Stimulated activated CD4-positive, alpha-beta T cell treated with anti-CD3 and anti-CD28 coated beads, Interleukin-15, amount 100 ng/mL, for 24 hours (primary cell): Measurements from ENCODE around the gene P4HB.

Source experiments
- DNase-seq: peaks from one replicate; pipeline ENCODE4 v3.0.0-alpha.2; 2020

The P4HB gene

GRCh38 chr17:81824595-81824994 lies 35.7 kb downstream of the P4HB start:
- no peak for DNase-seq

DNA sequence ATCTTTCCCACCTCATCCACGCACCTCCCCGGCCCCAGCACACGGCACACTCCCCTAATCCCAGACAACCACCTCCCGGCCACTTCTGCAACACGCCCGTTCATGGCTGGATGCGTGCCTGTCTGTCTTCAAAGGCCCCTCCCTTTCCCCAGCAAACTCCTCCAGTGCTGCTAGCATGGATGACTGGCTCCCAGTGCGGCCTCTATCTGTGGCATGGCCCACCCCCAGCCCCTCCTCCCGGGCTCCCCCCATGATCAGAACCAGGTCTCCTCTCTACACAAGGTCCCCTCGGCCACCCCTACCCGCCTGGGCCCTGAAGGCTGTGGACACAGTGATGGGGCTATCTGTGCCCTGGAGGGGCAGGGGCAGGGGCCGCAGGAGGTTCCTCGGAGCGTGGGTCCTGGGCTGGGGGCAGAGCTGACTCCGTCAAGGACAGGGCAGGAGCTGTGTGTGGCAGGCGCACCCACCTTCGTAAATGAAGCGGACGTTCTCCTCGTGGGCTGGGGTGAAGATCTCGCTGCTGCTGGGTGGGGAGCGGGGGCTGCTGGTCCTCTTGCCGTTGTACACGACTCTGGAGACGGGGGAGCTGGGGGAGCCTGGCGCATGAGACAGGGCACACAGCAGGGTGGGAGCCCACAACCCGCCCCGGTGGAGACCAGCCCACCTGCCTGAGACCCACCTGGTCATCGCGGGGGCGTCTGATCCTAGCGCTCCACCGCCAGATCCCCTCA lies 36.4 kb downstream of the P4HB start:
- no peak for DNase-seq

GRCh38 chr17:81822996-81823819 lies 37.1 kb downstream of the P4HB start:
- no peak for DNase-seq

DNA sequence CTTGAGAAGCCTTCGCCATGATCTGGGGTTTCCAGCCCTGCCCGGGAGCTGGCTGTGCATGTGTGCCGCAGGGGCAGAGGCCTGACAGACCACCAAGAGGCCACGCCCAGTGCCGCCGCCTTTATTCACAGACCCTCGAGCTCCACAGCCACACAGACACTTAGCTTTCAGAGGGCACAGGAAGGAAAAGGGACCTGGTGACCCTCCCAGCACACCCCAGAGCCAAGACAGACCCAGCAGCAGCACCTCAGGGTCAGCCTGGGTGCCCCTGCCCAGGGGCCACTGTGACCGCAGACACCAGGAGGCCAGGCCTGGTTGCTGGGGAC lies 38.1 kb downstream of the P4HB start:
- no peak for DNase-seq

DNA sequence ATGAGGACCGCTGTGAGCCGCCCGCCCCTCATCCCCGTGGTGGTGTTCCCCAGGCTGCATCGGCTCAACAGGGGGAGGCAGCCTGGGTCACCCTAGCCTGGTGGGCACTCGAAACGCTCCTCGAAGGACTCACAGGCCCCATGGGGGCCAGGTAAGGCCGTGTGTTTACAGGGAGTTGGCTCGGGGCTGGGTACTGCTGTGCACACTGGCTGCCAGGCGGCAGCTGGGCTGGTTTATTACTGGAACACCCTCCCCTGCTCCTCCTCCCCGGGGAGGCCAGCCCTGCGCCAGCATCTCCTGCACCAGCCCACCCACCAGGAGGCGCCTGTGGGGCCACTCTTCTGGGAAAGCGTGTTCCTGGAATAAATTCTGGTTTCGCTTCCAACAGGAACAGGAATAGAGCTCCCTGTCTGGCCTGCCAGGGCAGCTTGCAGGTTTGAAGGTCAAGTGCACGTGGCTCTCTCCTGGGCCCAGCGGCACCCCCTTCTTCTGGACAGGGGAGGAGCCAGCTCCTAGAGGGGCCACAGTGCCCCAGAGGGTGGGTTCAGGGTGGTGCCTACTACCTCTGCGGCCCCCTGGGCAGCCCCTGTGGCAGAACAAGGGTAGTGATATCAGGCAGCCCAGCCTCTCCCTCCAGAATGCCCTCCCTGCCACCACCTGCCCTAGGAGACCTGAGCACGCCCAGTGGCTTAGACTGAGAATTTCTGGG lies 38.6 kb downstream of the P4HB start:
- peak; percentile 39 for DNase-seq

GRCh38 chr17:81821147-81821546 lies 39.2 kb downstream of the P4HB start:
- no peak for DNase-seq

DNA sequence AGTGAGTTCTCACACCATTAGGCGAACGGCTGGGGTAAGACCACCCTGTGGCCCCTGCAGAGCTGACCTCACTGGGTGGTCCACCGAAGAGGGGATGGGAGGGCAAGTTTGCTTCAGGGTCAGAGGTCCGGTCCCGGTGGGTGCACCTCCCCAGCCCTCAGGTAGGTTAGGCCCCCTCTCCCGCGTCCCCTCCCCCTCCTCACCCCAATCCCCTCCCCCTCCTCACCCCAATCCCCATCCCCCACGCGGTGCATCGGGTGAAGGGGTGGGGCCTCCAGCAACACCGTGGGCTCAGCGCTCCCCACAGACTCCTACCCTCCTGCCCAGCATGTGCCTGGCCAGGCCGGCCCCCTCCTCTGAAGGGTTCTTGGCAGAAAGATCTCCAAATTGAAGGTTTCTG lies 40.6 kb downstream of the P4HB start:
- no peak for DNase-seq

GRCh38 chr17:81817758-81818147 lies 42.6 kb downstream of the P4HB start:
- DNase-seq = no peak

GRCh38 chr17:81815646-81815986 lies 44.7 kb downstream of the P4HB start:
- DNase-seq = no peak

- no peak for DNase-seq
Observed at GRCh38 chr17:81814748-81815645, 45.3 kb downstream of the P4HB start.

DNA sequence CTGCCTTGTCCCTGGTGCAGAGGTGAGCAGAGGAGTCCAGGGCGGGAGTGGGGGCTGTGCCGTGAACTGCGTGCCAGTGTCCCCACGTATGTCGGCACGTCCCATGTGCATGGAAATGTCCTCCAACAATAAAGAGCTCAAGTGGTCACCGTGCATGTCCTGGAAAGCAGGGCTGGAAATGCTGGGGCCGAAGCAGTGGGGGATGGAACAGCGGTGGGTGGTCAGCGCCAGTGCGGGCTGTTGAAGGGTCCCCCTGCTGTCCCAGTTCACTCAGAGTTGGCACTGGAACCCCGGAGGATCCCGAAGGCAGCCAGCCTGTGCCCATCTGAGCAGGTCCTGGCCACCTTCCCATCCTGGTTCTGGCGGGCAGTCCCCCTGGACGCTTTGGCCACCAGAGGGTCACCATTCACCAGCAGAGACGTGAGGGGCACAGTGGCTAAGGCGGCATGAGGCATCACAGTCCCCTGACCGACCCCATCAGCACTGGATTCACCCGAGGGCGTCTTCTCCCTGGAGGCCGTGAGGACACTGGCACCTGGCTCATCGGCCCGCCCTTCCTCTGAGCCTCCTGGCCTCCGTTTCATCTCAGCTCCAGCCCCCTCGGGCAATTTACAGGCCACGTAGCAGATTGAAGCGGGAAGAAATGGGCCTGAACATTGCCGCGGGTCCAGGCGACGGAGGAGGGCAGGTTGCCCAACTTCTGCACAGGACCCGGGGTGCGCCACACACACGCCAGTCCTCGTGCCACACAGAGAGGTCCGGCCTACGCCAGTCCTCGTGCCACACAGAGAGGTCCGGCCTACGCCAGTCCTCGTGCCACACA lies 46.3 kb downstream of the P4HB start:
- no peak for DNase-seq

DNA sequence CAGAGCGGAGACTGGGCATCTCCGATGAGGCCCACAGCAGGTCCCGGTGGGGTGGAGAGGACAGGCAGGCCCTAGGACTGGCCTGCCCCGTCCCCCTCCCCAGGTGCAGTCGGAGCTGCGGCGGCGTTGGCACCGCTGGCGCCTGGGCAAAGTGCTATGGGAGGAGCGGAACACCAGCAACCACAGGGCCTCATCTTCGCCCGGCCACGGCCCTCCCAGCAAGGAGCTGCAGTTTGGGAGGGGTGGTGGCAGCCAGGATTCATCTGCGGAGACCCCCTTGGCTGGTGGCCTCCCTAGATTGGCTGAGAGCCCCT lies 47.0 kb downstream of the P4HB start:
- no peak for DNase-seq

- DNase-seq = no peak
Observed at GRCh38 chr17:81812571-81813370, 47.6 kb downstream of the P4HB start.

- DNase-seq = no peak
Observed at GRCh38 chr17:81811705-81812570, 48.4 kb downstream of the P4HB start.

DNA sequence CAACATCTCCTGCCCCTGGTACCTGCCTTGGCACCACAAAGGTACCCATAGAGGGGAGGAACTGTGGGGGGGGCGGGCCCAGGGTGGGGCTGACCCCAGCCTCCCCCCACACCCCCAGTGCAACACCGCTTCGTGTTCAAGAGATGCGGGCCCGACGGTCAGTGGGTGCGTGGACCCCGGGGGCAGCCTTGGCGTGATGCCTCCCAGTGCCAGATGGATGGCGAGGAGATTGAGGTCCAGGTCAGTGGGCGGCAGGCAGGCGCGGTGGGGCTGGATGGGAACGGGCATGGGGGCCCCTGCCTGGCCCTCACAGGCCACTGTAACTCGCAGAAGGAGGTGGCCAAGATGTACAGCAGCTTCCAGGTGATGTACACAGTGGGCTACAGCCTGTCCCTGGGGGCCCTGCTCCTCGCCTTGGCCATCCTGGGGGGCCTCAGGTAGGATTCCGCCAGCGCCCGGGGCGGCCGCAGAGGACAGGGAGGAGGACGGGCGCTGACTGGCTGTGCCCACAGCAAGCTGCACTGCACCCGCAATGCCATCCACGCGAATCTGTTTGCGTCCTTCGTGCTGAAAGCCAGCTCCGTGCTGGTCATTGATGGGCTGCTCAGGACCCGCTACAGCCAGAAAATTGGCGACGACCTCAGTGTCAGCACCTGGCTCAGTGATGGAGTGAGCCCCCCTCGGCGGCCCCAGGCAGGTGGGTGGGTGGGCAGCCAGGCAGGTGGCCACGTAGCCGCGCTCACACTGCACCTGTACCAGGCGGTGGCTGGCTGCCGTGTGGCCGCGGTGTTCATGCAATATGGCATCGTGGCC lies 49.2 kb downstream of the P4HB start:
- no peak for DNase-seq

DNA sequence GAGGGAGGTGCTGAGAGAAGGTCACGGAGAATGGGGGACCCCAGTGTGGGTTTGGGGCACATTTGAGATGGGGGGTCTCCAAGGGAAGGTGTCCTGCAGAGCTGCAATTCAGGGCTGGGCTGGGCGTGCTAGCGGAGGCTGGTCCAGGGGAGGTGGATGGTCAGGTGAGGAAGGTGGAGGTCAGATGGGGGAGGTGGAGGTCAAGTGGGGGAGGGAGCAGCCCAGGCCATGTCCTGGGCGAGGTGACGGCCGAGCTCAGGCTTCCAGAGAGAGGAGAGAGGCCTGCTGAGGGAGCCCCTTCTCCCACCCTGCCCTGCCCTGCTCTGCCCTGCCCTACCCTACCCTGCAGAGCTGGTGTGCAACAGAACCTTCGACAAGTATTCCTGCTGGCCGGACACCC lies 49.9 kb downstream of the P4HB start:
- DNase-seq = no peak

- DNase-seq = no peak
Observed at GRCh38 chr17:81809556-81809998, 50.8 kb downstream of the P4HB start.

- no peak for DNase-seq
Observed at GRCh38 chr17:81808778-81809555, 51.4 kb downstream of the P4HB start.

DNA sequence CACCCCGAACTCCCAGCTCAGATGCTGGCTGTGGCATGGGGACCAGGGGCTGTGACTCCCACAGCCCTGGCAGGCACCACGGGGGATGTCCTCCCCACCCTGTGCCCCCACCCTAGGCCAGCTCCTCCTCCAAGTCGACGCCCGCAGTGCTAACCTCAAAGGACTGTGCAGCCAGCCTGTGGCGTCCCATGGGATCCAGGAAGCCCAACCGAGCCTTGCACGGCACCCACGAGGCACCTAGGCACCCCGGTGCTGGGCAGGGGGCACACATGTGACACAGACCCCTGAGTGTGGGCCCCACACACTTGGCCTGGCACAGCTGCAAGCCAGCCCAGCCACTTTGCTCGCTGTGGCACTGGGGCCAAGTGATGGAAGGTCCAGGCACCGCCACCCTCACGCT lies 52.5 kb downstream of the P4HB start:
- DNase-seq = no peak
